PC-3 (cell line): Measurements from ENCODE around the gene YWHAH.

Source experiments
- CTCF ChIP-seq: fragments of 300-600 bp; sonication (generic); conservative IDR thresholded peaks from 2 replicates; pipeline ENCODE4 v1.5.1; 2017; ENCODE audit warnings: antibody characterized with exemption, low read depth, mild to moderate bottlenecking, low read length
- EZH2 ChIP-seq: fragments of 300-600 bp; sonication (generic); IDR thresholded peaks from one replicate; pipeline ENCODE4 v1.6.1; 2017; ENCODE audit warnings: antibody characterized with exemption, mild to moderate bottlenecking, low read length; ENCODE audit not compliant: unreplicated experiment
- EZH2phosphoT487 ChIP-seq: fragments of 300-600 bp; sonication (generic); IDR thresholded peaks from 2 replicates; pipeline ENCODE4 v1.6.1; 2018; ENCODE audit warnings: mild to moderate bottlenecking, antibody characterized with exemption, low read length, borderline replicate concordance

DNA sequence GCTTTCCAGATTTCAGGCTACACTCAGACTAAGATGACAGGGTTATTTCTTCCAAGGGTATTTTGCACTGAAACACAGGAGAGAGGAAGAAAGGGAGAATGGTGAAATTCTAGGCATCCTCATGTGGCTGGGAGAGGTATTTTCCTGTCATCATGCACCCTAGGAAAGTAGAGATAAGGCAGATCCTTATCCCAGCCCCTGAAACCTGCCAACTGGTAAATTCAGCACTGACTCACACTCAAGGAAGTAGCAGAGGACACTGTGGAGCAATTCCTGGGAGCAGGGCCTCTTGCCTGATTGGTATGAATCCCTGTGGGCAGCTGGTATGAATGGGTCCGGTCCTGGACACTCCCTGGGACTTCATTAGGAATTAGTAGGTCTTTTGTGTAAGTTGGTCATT lies 61.1 kb downstream of the YWHAH start:
- TF ChIP-seq CTCF = no peak
- TF ChIP-seq EZH2phosphoT487 = no peak
- no peak for TF ChIP-seq EZH2
